GM12878 (cell line): ENCODE data around the gene MTAP. TPM values are rescaled to one million over a fixed set of nuclear protein-coding genes. Genes with fewer than 3 reads are reported as not detected.

Experiments used
- ATAC-seq: fragments of 200-7000 bp; cut with Tn5 transposase; 3 replicates; pipeline ENCODE4 v1.9.1; 2020; ENCODE audit warnings: mild to moderate bottlenecking, moderate library complexity
- BruUV-seq: library from RNA; stranded (reverse); fragments of 400-500 nt; replicated peaks from 2 replicates; lab custom pipeline; 2021; lab: Mats Ljungman, UMichigan
- CTCF ChIA-PET: fragments of 300-600 bp; sonication (Branson Sonifier 250); formaldehyde crosslinking; extraction: SDS; loops from one replicate; lab custom pipeline; 2021; ENCODE audit warnings: inconsistent platforms; lab: Yijun Ruan, JAX
- POLR2A ChIA-PET: fragments of 350-600 bp; formaldehyde crosslinking; extraction: SDS; loops from one replicate; lab custom pipeline; 2021; ENCODE audit warnings: inconsistent platforms; lab: Charles Lee
- RAD21 ChIA-PET: fragments of 300-600 bp; sonication (Branson Sonifier 250); formaldehyde crosslinking; loops from one replicate; lab custom pipeline; 2023; ENCODE audit warnings: antibody characterized with exemption; ENCODE audit not compliant: unreplicated experiment; lab: Charles Lee
- SMC1A ChIA-PET: fragments of 300-600 bp; sonication (Branson Sonifier 250); formaldehyde crosslinking; loops from one replicate; lab custom pipeline; 2023; ENCODE audit not compliant: unreplicated experiment, uncharacterized antibody; lab: Charles Lee
- DNase-seq: peaks from one replicate; pipeline ENCODE4 v3.0.0-alpha.2; 2011; ENCODE audit warnings: low read depth, low spot score
- FAIRE-seq: peaks from 3 replicates; lab custom pipeline; 2011; peaks lifted over from hg19 to GRCh38; lab: Jason Lieb, UNC
- H2AFZ ChIP-seq: 2 replicates; pipeline ENCODE4 v1.6.0; 2011; ENCODE audit warnings: low read depth, low read length, control low read depth; ENCODE audit not compliant: control insufficient read depth
- H3K27ac ChIP-seq: 2 replicates; pipeline ENCODE4 v1.5.1; 2011; ENCODE audit warnings: control low read depth; ENCODE audit not compliant: control insufficient read depth, insufficient read depth
- H3K27me3 ChIP-seq, 2 experiments: replicated peaks in 1 of 2; 2 replicates each; pipeline versions ENCODE4 v1.6.0 to v1.6.1; 2011; ENCODE audit warnings: low read length in 1 of 2; ENCODE audit not compliant: control insufficient read depth in 2 of 2, insufficient read depth in 2 of 2
- H3K36me3 ChIP-seq, 2 experiments: 2 replicates each; pipeline ENCODE4 v1.5.1; 2011; ENCODE audit warnings: low read length in 1 of 2; ENCODE audit not compliant: control insufficient read depth in 2 of 2, insufficient read depth in 2 of 2
- H3K4me1 ChIP-seq: 2 replicates; pipeline ENCODE4 v1.6.1; 2011; ENCODE audit warnings: mild to moderate bottlenecking, low read length, moderate library complexity, mixed read lengths; ENCODE audit not compliant: control insufficient read depth, insufficient read depth
- H3K4me2 ChIP-seq: 2 replicates; pipeline ENCODE4 v1.6.0; 2011; ENCODE audit warnings: control low read depth; ENCODE audit not compliant: control insufficient read depth, insufficient read depth
- H3K4me3 ChIP-seq: fragments of 200-600 bp; sonication (generic); 2 replicates; pipeline ENCODE4 v1.5.1; 2016
- H3K79me2 ChIP-seq: 2 replicates; pipeline ENCODE4 v1.6.0; 2011; ENCODE audit warnings: low read length; ENCODE audit not compliant: control insufficient read depth, insufficient read depth
- H3K9ac ChIP-seq: 2 replicates; pipeline ENCODE4 v1.8.0; 2011; ENCODE audit warnings: low read length, control low read depth, mixed read lengths; ENCODE audit not compliant: control insufficient read depth, insufficient read depth
- H3K9me3 ChIP-seq: replicated peaks from 3 replicates; pipeline ENCODE4 v1.5.1; 2011; ENCODE audit warnings: mild to moderate bottlenecking, low read length; ENCODE audit not compliant: control insufficient read depth, insufficient read depth
- H4K20me1 ChIP-seq: 2 replicates; pipeline ENCODE4 v1.6.0; 2011; ENCODE audit not compliant: control insufficient read depth, insufficient read depth
- GATAD2B ChIP-seq: fragments of 450-650 bp; conservative IDR thresholded peaks from 2 replicates; pipeline ENCODE4 v1.6.1; 2017; ENCODE audit warnings: low read depth, mild to moderate bottlenecking, moderate library complexity
- MTA3 ChIP-seq: IDR thresholded peaks from 2 replicates; pipeline ENCODE4 v1.6.1; 2012; ENCODE audit warnings: low read length, inconsistent platforms, borderline replicate concordance
- NRF1 ChIP-seq: conservative IDR thresholded peaks from 2 replicates; pipeline ENCODE4 v1.6.1; 2011; ENCODE audit warnings: mild to moderate bottlenecking, low read depth, low read length, improper control_type of control experiment
- PML ChIP-seq: IDR thresholded peaks from 2 replicates; pipeline ENCODE4 v1.6.1; 2012; ENCODE audit warnings: low read length, inconsistent platforms
- RB1 ChIP-seq: fragments of 450-650 bp; formaldehyde crosslinking; IDR thresholded peaks from 2 replicates; pipeline ENCODE4 v1.6.1; 2017; ENCODE audit warnings: mild to moderate bottlenecking, borderline replicate concordance
- RCOR1 ChIP-seq: conservative IDR thresholded peaks from 2 replicates; pipeline ENCODE4 v1.6.1; 2012; ENCODE audit warnings: low read depth, low read length, improper control_type of control experiment
- RFX5 ChIP-seq: IDR thresholded peaks from 2 replicates; pipeline ENCODE4 v1.6.1; 2011; ENCODE audit warnings: low read depth, low read length, improper control_type of control experiment
- SMARCA5 ChIP-seq: fragments of 450-650 bp; IDR thresholded peaks from 2 replicates; pipeline ENCODE4 v1.6.1; 2017; ENCODE audit warnings: mild to moderate bottlenecking
- SREBF1 ChIP-seq: IDR thresholded peaks from 2 replicates; pipeline ENCODE4 v1.6.1; 2012; ENCODE audit warnings: mild to moderate bottlenecking, low read length
- ZBED1 ChIP-seq: IDR thresholded peaks from 2 replicates; pipeline ENCODE4 v1.6.1; 2016; ENCODE audit warnings: borderline replicate concordance
- WGBS: methylation state at CpG from one replicate; pipeline ENCODE4 v1.1.6; 2016; ENCODE audit warnings: low lambda C conversion rate; ENCODE audit not compliant: insufficient replicate concordance, insufficient coverage; ENCODE audit errors: missing lambda C conversion rate; 5-methylcytosine and 5-hydroxymethylcytosine counted together
- in situ Hi-C: fragments of 300-500 bp; cut with MboI; formaldehyde crosslinking; loops from 9 replicates; pipeline ENCODE4 v1.14.3; 2018; ENCODE audit warnings: mixed read lengths
- intact Hi-C: fragments of 100-400 bp; cut with micrococcal nuclease; formaldehyde crosslinking; loops from one replicate; pipeline ENCODE4 v1.14.2; 2022; ENCODE audit not compliant: unreplicated experiment
- polyA plus RNA-seq, 11 experiments: library from polyadenylated mRNA; depleted of rRNA in 4 of 11; unstranded in 6 of 11; stranded (reverse) in 5 of 11; fragments of >200 nt; fragmentation: Nextera tagmentation in 4 of 11; fragmentation: Illumina TruSeq in 1 of 11; extraction: Ambion mirVana in 4 of 11; extraction: Trizol in 1 of 11; gene quantifications; 1 replicate in 1 of 11; 2 replicates in 10 of 11; pipeline versions ENCODE4 v1.2.1 to v1.2.3, GENCODE V29; 2011 to 2016; ENCODE audit warnings: inconsistent platforms in 2 of 11, missing spikeins in 2 of 11, low read depth in 1 of 11
- total RNA-seq, 4 experiments: library from RNA; depleted of rRNA in 3 of 4; stranded (reverse); fragments of >200 nt in 3 of 4; fragmentation: Illumina TruSeq in 1 of 4; extraction: Trizol in 1 of 4; gene quantifications; 2 replicates each; pipeline versions ENCODE4 v1.2.1 to v1.2.3, GENCODE V29; 2013 to 2021
- TF ChIP-seq, protein P1 (sequence below): IDR thresholded peaks from 2 replicates; pipeline ENCODE4 v1.6.1; 2012; ENCODE audit warnings: improper control_type of control experiment, low read depth, low read length; ENCODE audit not compliant: insufficient replicate concordance
- TF ChIP-seq, protein P2 (sequence below): fragments of 450-650 bp; formaldehyde crosslinking; IDR thresholded peaks from 2 replicates; pipeline ENCODE4 v1.4.0; 2020; ENCODE audit warnings: mild to moderate bottlenecking, moderate library complexity

The MTAP gene
- total and polyA plus RNA-seq, 10 of the 15 experiments (the other 5 are each of a cell fraction or from before 2014, with no cell fraction given) = 16.4 to 29.9 (median 22.6) TPM

DNA sequence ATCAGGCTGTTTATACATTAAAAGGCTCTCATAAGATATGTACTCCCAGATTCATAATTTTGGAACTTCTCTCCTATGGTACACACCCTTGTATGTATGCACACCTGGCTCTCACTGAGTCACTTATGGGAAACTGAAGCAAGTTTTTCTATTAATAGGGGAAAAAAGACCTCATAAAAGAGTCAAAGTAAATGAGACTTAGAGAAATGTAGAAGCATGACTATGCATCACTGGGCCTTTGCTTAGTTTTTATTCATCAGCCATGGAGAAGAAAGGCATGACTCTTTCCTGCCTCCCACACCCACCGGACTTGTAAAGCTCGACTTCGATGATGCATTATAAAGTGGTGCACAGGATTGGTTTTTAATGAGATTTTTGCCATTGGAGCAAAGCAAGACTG lies 28.2 kb downstream of the MTAP start:
- H3K9ac ChIP-seq = no peak overlapping the region
- SMC1A ChIA-PET = interaction anchor here (1.2 to 3.6 kb wide), 2 partner anchors 12 to 27 kb away, joined by 3 to 13 read pairs; no protein-coding TSS in a partner anchor
- H2AFZ ChIP-seq = no peak overlapping the region
- POLR2A ChIA-PET = no interaction called here
- no TSS peak for BruUV-seq
- no peak overlapping the region for H3K4me3 ChIP-seq
- in situ Hi-C loops = no loop called here
- H3K27me3 ChIP-seq = no peaks in the 10 kb centered on the region
- no peaks in the 10 kb centered on the region for H3K79me2 ChIP-seq
- CTCF ChIA-PET = interaction anchor here (3.3 kb wide), 1 partner anchor 177 kb away, joined by 20 read pairs; the partner anchor contains the start of gene CDKN2B
- 81% methylated on average over 3 of the region's 3 CpGs for WGBS
- TF ChIP-seq RCOR1 = no peak
- TF ChIP-seq NRF1 = no peak
- no peak for TF ChIP-seq MTA3
- TF ChIP-seq PML = no peak
- no peak for TF ChIP-seq SREBF1
- TF ChIP-seq, protein P1, sequence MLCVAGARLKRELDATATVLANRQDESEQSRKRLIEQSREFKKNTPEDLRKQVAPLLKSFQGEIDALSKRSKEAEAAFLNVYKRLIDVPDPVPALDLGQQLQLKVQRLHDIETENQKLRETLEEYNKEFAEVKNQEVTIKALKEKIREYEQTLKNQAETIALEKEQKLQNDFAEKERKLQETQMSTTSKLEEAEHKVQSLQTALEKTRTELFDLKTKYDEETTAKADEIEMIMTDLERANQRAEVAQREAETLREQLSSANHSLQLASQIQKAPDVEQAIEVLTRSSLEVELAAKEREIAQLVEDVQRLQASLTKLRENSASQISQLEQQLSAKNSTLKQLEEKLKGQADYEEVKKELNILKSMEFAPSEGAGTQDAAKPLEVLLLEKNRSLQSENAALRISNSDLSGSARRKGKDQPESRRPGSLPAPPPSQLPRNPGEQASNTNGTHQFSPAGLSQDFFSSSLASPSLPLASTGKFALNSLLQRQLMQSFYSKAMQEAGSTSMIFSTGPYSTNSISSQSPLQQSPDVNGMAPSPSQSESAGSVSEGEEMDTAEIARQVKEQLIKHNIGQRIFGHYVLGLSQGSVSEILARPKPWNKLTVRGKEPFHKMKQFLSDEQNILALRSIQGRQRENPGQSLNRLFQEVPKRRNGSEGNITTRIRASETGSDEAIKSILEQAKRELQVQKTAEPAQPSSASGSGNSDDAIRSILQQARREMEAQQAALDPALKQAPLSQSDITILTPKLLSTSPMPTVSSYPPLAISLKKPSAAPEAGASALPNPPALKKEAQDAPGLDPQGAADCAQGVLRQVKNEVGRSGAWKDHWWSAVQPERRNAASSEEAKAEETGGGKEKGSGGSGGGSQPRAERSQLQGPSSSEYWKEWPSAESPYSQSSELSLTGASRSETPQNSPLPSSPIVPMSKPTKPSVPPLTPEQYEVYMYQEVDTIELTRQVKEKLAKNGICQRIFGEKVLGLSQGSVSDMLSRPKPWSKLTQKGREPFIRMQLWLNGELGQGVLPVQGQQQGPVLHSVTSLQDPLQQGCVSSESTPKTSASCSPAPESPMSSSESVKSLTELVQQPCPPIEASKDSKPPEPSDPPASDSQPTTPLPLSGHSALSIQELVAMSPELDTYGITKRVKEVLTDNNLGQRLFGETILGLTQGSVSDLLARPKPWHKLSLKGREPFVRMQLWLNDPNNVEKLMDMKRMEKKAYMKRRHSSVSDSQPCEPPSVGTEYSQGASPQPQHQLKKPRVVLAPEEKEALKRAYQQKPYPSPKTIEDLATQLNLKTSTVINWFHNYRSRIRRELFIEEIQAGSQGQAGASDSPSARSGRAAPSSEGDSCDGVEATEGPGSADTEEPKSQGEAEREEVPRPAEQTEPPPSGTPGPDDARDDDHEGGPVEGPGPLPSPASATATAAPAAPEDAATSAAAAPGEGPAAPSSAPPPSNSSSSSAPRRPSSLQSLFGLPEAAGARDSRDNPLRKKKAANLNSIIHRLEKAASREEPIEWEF = no peak
- TF ChIP-seq RB1 = no peak
- no peak for TF ChIP-seq ZBED1
- no peak for TF ChIP-seq RFX5
- TF ChIP-seq SMARCA5 = no peak
- TF ChIP-seq, protein P2, sequence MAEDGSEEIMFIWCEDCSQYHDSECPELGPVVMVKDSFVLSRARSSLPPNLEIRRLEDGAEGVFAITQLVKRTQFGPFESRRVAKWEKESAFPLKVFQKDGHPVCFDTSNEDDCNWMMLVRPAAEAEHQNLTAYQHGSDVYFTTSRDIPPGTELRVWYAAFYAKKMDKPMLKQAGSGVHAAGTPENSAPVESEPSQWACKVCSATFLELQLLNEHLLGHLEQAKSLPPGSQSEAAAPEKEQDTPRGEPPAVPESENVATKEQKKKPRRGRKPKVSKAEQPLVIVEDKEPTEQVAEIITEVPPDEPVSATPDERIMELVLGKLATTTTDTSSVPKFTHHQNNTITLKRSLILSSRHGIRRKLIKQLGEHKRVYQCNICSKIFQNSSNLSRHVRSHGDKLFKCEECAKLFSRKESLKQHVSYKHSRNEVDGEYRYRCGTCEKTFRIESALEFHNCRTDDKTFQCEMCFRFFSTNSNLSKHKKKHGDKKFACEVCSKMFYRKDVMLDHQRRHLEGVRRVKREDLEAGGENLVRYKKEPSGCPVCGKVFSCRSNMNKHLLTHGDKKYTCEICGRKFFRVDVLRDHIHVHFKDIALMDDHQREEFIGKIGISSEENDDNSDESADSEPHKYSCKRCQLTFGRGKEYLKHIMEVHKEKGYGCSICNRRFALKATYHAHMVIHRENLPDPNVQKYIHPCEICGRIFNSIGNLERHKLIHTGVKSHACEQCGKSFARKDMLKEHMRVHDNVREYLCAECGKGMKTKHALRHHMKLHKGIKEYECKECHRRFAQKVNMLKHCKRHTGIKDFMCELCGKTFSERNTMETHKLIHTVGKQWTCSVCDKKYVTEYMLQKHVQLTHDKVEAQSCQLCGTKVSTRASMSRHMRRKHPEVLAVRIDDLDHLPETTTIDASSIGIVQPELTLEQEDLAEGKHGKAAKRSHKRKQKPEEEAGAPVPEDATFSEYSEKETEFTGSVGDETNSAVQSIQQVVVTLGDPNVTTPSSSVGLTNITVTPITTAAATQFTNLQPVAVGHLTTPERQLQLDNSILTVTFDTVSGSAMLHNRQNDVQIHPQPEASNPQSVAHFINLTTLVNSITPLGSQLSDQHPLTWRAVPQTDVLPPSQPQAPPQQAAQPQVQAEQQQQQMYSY (CRISPR knock-in tag) = no peak
- TF ChIP-seq GATAD2B = no peak
- no peak overlapping the region for H3K4me2 ChIP-seq
- FAIRE-seq (no peak), DNase-seq (no peak), ATAC-seq (no peak)
- intact Hi-C loops = loop anchor here (5.0 kb wide), 2 partner anchors 162 to 177 kb away; partner anchors contain the start of genes CDKN2A, CDKN2B and CDKN2B-AS1
- H3K9me3 ChIP-seq = no peaks in the 10 kb centered on the region
- H3K27ac ChIP-seq = no peak overlapping the region; the same call in 1 of the 2 replicates
- RAD21 ChIA-PET = no interaction called here
- H3K36me3 ChIP-seq = peaks cover 6 to 24% of the 10 kb centered on the region in 2 experiments
- H4K20me1 ChIP-seq = no peaks in the 10 kb centered on the region
- H3K4me1 ChIP-seq = peaks cover 38% of the 10 kb centered on the region
